Activated T-cell treated with anti-CD3 and anti-CD28 coated beads, Interleukin-2, amount 50 U/mL, for 4 hours (primary cell): ENCODE data around the gene PDS5A. TPM values are rescaled to one million over a fixed set of nuclear protein-coding genes. Genes with fewer than 3 reads are reported as not detected.
"Not testable (repeated sequence)": the region's sequence is repeated elsewhere in the genome, so short reads cannot be mapped to it uniquely, and the experiment has no call there.

Source experiments
- ATAC-seq, 2 donors: fragments of 200-7000 bp; cut with Tn5 transposase; one replicate each; pipeline ENCODE4 v1.10.0; 2021
- DNase-seq: peaks from one replicate; pipeline ENCODE4 v3.0.0-alpha.2; 2020
- H3K27me3 Mint-ChIP-seq: one replicate; pipeline ENCODE4 v1.8.0; 2021; ENCODE audit warnings: low read depth, mixed read lengths
- H3K36me3 Mint-ChIP-seq: one replicate; pipeline ENCODE4 v1.8.0; 2022; ENCODE audit warnings: mixed read lengths; ENCODE audit not compliant: insufficient read depth
- H3K4me1 Mint-ChIP-seq: one replicate; pipeline ENCODE4 v1.8.0; 2021; ENCODE audit warnings: low read depth, mixed read lengths
- H3K4me3 Mint-ChIP-seq: one replicate; pipeline ENCODE4 v1.8.0; 2021; ENCODE audit warnings: mild to moderate bottlenecking, moderate library complexity, mixed read lengths
- H3K9me3 Mint-ChIP-seq: one replicate; pipeline ENCODE4 v1.8.0; 2021; ENCODE audit warnings: mixed read lengths
- total RNA-seq, 3 donors: library from RNA; stranded (reverse); gene quantifications; one replicate each; pipeline ENCODE4 v1.2.1, GENCODE V29; 2021

Gene PDS5A, protein sequence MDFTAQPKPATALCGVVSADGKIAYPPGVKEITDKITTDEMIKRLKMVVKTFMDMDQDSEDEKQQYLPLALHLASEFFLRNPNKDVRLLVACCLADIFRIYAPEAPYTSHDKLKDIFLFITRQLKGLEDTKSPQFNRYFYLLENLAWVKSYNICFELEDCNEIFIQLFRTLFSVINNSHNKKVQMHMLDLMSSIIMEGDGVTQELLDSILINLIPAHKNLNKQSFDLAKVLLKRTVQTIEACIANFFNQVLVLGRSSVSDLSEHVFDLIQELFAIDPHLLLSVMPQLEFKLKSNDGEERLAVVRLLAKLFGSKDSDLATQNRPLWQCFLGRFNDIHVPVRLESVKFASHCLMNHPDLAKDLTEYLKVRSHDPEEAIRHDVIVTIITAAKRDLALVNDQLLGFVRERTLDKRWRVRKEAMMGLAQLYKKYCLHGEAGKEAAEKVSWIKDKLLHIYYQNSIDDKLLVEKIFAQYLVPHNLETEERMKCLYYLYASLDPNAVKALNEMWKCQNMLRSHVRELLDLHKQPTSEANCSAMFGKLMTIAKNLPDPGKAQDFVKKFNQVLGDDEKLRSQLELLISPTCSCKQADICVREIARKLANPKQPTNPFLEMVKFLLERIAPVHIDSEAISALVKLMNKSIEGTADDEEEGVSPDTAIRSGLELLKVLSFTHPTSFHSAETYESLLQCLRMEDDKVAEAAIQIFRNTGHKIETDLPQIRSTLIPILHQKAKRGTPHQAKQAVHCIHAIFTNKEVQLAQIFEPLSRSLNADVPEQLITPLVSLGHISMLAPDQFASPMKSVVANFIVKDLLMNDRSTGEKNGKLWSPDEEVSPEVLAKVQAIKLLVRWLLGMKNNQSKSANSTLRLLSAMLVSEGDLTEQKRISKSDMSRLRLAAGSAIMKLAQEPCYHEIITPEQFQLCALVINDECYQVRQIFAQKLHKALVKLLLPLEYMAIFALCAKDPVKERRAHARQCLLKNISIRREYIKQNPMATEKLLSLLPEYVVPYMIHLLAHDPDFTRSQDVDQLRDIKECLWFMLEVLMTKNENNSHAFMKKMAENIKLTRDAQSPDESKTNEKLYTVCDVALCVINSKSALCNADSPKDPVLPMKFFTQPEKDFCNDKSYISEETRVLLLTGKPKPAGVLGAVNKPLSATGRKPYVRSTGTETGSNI (N-terminal part only)
- 100 to 1,000 TPM in 1 of 3 donors, 10 to 100 TPM in 2; 97.5 to 106 (median 99.2) TPM for total RNA-seq

DNA sequence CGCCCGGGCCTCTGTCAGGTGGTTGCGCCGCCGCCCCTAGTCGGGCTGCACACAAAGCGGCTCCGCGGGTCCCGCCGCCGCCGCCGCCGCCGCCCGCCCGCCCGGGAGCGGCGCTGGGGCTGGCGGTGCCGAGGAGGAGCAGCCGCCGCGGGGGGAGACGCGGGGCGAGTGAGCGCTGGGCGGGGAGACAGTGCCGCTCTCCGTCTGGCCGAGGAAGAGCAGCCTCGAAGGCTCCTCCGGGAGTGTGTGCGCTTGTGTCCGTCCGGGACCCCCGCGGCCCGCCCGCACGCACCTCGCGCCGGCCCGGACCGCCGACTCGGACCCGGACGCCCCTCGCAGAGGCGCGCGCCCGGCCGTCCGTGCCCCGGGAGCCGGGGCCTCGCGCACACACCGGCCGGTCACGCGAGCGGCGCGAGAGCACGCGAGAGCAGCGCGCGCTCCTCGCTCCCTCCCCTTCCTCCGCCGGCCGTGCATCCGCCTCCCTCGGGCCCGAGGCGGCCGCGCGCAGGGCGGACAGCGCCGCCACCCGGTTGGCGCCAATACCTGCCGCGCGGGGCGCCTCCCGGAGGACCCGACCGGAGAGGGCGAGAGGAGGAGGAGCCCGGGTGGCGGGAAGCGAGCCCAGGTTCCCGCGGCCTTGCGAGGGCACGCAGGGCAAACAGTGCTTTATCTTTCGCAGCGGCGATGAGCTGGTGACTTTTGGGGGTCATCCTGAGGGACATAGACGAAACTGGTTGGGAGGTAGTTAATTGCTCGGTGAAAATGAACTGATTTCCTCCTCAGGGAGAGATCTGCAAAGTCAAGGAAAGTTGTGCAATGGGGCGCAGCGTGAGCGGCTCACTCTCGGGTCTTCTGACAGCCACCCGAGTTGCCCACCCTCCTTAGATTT lies at the start of gene PDS5A:
Gene PDS5A (minus strand): TSS at position 423 of the 889 bp plus-strand sequence. CDS start 1,334 bp downstream, outside the sequence.
- H3K4me3 Mint-ChIP-seq, result peak within 1 kb of the TSS; percentile 91
- no peaks in the 10 kb centered on the region for H3K9me3 Mint-ChIP-seq
- H3K36me3 Mint-ChIP-seq, result peaks cover 22% of the 10 kb centered on the region
- no peaks in the 10 kb centered on the region for H3K27me3 Mint-ChIP-seq
- DNase-seq (peak; percentile 87), ATAC-seq (peak; percentile 88 to 89)
- H3K4me1 Mint-ChIP-seq, result peaks cover 34% of the 10 kb centered on the region

DNA sequence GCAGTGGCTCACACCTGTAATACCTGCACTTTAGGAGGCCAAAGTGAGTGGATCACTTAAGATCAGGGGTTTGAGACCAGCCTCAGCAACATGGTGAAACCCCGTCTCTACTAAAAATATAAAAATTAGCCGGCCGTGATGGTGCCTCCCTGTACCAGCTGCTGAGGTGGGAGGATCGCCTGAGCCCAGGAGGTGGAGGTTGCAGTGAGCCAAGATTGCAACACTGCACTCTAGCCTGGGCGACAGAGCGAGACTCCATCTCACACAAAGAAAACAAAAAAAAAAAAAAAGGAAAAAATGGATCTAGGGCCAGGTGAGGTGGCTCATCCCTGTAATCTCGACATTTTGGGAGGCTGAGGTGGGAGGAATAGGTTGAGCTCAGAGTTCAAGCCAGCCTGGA lies 46.3 kb upstream of the PDS5A start:
- not testable (repeated sequence) for H3K9me3 Mint-ChIP-seq, H3K36me3 Mint-ChIP-seq, H3K4me1 Mint-ChIP-seq, DNase-seq, H3K27me3 Mint-ChIP-seq, ATAC-seq, H3K4me3 Mint-ChIP-seq

DNA sequence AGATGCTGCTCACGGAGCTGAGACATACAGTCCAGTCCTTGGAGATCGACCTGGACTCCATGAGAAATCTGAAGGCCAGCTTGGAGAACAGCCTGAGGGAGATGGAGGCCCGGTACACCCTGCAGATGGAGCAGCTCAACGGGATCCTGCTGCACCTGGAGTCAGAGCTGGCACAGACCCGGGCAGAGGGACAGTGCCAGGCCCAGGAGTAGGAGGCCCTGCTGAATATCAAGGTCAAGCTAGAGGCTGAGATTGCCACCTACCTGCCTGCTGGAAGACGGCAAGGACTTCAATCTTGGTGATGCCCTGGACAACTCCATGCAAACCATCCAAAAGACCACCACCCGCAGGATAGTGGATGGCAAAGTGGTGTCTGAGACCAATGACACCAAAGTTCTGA lies 43.4 kb upstream of the PDS5A start:
- H3K4me3 Mint-ChIP-seq, H3K27me3 Mint-ChIP-seq, ATAC-seq: not testable (repeated sequence)

DNA sequence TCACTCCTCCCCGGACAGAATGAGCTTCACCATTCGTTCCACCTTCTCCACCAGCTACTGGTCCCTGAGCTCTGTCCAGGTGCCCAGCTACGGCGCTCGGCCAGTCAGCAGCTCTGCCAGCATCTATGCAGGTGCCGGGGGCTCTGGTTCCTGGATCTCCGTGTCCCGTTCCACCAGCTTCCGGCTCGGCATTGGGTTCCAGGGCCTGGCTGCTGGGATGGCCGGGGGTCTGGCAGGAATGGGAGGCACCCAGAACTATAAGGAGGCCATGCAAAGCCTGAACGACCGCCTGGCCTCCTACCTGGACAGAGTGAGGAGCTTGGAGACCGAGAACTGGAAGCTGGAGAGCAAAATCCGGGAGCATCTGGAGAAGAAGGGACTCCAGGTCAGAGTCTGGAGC lies 42.5 kb upstream of the PDS5A start:
- Mint-ChIP-seq H3K4me1 (no peaks in the 10 kb centered on the region), H3K4me3 (no peak overlapping the region), H3K36me3 (no peaks in the 10 kb centered on the region), H3K27me3 (no peaks in the 10 kb centered on the region), H3K9me3 (no peaks in the 10 kb centered on the region)
- DNase-seq (no peak), ATAC-seq (no peak)

More for the DNA sequence above, 43.4 kb upstream of the PDS5A start:
- not testable (repeated sequence) for H3K9me3 Mint-ChIP-seq, H3K36me3 Mint-ChIP-seq, DNase-seq, H3K4me1 Mint-ChIP-seq

DNA sequence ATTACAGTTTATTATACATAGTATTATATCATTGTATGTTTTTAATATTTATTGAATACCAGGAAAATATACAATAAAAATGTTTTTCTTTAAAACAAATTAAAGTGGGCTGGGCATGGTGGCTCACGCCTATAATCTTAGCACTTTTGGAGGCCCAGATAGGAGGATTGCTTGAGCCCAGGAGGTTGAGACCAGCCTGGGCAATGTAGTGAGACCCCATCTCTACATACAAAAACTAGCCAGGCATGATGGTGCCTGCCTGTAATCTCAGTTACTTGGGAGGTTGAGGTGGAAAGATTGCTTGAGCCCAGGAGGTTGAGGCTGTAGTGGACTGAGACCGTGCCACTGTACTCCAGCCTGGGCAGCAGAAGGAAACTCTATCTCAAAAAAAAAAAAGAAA lies 38.3 kb upstream of the PDS5A start:
- Mint-ChIP-seq H3K9me3 (no peaks in the 10 kb centered on the region), H3K27me3 (no peaks in the 10 kb centered on the region), H3K4me3 (no peak overlapping the region), H3K4me1 (no peaks in the 10 kb centered on the region), H3K36me3 (no peaks in the 10 kb centered on the region)
- DNase-seq (no peak), ATAC-seq (no peak)

DNA sequence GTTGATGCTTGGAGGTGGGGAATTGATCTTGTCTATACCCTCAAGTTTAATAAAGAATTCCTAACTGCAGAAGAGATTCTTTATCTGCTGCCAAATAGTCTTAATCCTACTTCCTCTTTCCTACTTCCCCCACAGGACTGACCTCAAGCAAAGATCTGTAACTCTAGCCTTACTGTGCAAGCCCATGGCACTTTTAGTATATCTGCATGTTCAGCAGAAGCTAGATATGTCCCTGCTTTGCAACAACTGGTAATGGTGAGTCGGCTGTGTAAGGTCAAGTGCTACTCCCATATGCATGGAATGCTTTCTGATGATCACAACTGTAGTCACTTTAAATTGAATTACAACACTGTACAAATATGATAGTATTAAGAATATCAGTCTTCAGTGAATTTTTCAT lies 26.3 kb upstream of the PDS5A start:
- no peak overlapping the region for H3K4me3 Mint-ChIP-seq
- DNase-seq, result no peak
- H3K27me3 Mint-ChIP-seq, result no peaks in the 10 kb centered on the region
- ATAC-seq, result no peak
- H3K36me3 Mint-ChIP-seq, result no peaks in the 10 kb centered on the region
- no peaks in the 10 kb centered on the region for H3K4me1 Mint-ChIP-seq
- H3K9me3 Mint-ChIP-seq, result no peaks in the 10 kb centered on the region

DNA sequence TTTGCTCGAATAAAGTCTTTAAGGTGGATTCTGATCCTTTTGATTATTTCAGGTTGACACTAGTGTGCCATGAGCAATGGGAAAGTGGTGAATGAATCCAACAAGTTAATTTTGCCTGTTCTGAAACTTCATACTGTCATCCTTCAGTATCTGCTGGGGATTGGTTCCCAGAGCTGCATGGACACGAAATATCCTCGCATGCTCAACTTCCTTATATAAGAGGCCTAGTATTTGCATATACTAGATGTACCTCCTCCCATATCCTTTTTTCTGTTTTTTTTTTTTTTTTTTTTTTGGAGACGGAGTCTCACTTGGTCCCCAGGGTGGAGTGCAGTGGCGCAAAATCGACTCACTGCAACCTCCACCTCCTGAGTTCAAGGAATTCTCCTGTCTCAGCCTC lies 23.0 kb upstream of the PDS5A start:
- H3K27me3 Mint-ChIP-seq, result no peaks in the 10 kb centered on the region
- H3K36me3 Mint-ChIP-seq, result no peaks in the 10 kb centered on the region
- no peaks in the 10 kb centered on the region for H3K9me3 Mint-ChIP-seq
- ATAC-seq, result no peak
- H3K4me1 Mint-ChIP-seq, result no peaks in the 10 kb centered on the region
- H3K4me3 Mint-ChIP-seq, result no peak overlapping the region
- no peak for DNase-seq

DNA sequence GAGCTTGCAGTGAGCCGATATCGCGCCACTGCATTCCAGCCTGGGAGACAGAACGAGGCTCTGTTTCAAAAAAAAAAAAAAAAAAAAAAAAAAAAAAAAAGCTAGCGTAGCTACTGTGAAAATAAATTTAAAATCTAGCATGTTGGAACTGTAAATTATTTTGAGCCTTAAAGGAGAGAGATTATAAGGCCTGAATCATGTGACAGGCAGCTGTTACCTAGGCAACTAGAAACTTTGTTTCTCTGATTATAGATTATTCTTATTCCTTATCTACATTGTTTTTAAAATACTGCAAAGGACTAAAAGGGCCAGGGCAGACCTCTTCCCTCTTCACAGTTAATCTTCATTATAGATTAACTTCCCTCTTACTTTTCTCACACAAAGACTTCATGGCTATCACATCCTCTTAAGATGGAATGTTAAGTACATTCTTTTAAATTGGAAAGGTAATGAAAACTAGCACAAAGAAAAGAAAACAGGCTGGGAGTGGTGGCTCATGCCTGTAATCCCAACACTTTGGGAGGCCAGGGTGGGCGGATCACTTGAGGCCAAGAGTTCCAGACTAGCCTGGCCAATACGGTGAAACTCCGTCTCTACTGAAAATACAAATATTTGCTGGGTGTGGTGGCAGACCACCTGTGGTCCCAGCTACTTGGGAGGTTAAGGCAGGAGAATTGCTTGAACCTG lies 21.1 kb upstream of the PDS5A start:
- Mint-ChIP-seq H3K36me3 (no peaks in the 10 kb centered on the region), H3K4me3 (no peak overlapping the region), H3K9me3 (no peaks in the 10 kb centered on the region), H3K27me3 (no peaks in the 10 kb centered on the region), H3K4me1 (no peaks in the 10 kb centered on the region)
- no peak for ATAC-seq
- DNase-seq, result no peak

DNA sequence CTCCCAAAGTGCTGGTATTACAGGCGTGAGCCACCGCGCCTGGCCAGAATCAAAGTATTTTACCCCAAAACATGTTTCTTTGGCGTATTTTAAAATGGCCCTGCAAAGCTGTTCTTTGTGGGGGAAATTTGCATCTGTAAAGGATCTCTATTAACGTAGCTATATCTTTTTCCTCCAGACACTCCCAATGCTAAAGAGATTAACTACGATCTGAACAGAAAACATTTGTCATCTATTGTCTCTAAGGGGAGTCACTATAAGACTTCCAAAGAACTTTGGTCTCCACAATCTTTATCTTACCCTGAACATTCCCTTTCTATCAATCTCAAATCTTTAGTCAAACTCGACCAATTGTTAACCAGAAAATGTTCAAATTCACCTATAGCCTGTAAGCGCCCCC lies 19.1 kb upstream of the PDS5A start:
- H3K36me3 Mint-ChIP-seq, result no peaks in the 10 kb centered on the region
- H3K4me3 Mint-ChIP-seq, result no peak overlapping the region
- no peaks in the 10 kb centered on the region for H3K9me3 Mint-ChIP-seq
- DNase-seq, result no peak
- H3K27me3 Mint-ChIP-seq, result no peaks in the 10 kb centered on the region
- no peak for ATAC-seq
- H3K4me1 Mint-ChIP-seq, result no peaks in the 10 kb centered on the region

DNA sequence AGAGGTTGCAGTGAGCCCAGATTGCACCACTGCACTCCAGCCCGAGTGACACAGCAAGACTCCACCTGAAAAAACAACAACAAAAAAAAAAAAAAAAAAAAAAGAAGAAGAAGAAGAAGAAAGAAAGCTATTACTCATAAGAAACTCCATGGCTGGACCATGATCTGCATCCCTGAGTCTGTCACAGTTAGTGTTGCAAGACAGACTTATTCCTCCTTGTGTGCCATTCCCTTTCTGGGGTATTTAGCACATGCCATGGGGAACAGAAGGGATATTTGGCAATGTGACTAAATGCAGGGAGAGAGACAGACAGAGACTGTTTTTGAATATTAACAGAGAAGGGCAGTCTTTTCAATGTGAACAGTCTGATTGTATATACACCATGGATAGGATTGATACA lies 16.7 kb upstream of the PDS5A start:
- ATAC-seq, result no peak
- Mint-ChIP-seq H3K4me3 (no peak overlapping the region), H3K27me3 (no peaks in the 10 kb centered on the region), H3K9me3 (no peaks in the 10 kb centered on the region), H3K4me1 (no peaks in the 10 kb centered on the region), H3K36me3 (no peaks in the 10 kb centered on the region)
- no peak for DNase-seq

DNA sequence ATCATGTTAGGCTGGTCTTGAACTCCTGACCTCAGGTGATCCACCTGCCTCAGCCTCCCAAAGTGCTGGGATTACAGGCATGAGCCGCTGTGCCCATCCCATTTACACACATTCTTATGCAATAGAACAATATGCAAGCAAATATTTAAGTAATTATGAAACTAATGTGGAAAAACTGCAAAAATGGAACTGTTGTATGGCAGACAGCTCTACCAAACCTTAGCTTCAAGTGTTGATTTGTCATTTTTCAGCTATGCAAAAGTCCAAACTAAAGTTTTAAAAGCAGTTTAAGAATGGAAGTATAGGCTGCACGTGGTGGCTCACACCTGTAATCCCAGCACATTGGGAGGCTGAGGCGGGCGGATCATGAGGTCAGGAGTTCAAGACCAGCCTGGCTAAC lies 11.7 kb upstream of the PDS5A start:
- H3K9me3 Mint-ChIP-seq, ATAC-seq, DNase-seq, H3K27me3 Mint-ChIP-seq, H3K4me3 Mint-ChIP-seq, H3K4me1 Mint-ChIP-seq, H3K36me3 Mint-ChIP-seq: not testable (repeated sequence)

DNA sequence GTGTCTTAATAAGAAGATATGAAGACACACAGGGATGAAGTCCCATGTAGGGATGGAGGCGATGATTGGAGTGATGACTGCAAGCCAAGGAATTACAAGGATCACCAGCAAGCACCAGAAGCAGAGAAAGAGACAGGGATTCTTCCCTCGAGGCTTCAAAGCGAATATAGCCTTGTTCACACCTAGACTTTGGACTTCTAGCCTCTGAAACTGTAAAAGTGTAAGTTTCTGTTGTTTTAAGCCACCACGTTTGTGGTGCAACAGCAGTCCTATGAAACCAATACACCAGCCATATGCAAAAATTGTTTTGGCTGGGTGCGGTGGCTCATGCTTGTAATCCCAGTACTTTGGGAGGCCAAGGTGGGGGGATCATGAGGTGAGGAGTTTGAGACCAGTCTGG lies 9.8 kb upstream of the PDS5A start:
- no peaks in the 10 kb centered on the region for H3K27me3 Mint-ChIP-seq
- DNase-seq (no peak), ATAC-seq (no peak)
- H3K9me3 Mint-ChIP-seq, result no peaks in the 10 kb centered on the region
- no peak overlapping the region for H3K4me3 Mint-ChIP-seq
- H3K36me3 Mint-ChIP-seq, result no peaks in the 10 kb centered on the region
- H3K4me1 Mint-ChIP-seq, result no peaks in the 10 kb centered on the region

DNA sequence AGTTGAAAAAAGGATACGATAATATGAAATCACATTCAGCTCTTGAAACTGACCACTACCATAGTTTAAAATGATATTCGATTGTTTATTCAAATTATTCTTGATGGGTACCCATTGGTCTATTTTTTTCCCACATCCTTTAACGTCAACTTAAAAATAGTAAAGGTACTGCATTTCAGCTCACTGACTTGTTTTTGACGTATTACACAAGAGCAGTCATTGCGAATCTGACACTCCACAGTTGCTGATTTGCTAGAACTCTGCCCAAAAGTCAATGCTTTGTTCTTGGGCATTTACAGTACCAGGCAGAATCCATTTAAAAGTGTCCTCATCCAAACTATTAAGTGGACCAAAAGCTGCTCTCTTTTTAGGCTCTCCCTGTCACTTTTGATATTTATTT lies 1.2 kb upstream of the PDS5A start:
- ATAC-seq, result no peak
- no peaks in the 10 kb centered on the region for H3K27me3 Mint-ChIP-seq
- peaks cover 13% of the 10 kb centered on the region for H3K36me3 Mint-ChIP-seq
- H3K9me3 Mint-ChIP-seq, result no peaks in the 10 kb centered on the region
- H3K4me1 Mint-ChIP-seq, result peaks cover 24% of the 10 kb centered on the region
- peak overlapping the region; percentile 35 for H3K4me3 Mint-ChIP-seq
- DNase-seq, result no peak
